ENCODE measurements around the gene ZNRF1.
A peak's percentile ranks its signal among the peaks of the same experiment; 100 is the strongest.
"Not testable (repeated sequence)": the region's sequence is repeated elsewhere in the genome, so short reads cannot be mapped to it uniquely, and the experiment has no call there.

The ZNRF1 gene

DNA sequence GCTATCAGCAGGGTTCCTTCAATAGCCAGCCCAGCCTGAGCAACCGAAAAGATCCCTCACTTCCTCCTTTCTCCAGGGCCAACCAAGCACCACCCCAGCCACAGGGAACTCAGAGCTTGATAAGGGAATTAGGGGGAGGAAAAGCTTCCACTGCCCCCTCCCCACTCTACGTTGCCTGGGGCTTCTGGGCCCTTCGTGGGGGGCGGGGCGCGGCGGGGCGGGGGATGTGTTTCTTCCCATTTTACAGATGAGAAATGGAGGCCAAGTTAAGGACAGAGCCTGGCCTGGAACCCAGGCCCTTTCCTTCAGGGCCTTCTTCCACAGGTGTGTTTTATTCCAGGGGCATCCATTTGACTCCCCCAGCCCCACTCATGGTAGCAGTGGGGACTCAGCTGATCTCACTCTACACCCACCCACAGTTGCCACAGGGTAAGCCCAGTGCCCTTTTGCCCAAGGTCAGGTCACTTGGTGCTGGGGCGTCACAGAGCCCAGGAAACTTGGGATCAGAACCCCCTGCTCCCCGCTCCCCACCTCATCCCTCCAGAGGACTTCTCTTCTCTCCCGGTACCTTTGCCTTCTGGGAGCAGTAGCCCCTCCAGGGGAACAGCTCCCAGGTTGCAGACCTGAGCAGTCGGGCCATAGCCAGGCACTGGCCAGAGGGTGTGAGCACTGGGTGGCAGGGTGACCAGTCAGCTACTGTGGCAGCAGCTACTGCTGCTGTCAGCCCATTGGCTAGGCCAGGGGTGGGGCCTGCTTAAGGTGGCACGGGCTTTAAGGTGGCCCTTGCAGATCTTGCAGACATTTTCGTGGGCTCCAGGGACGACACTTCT, 117.5 kb downstream of the ZNRF1 start, which contains the start of gene LDHD:
TSS of gene LDHD (minus strand) at position 700 of the 830 bp plus-strand sequence. CDS start at position 640, 60 bp downstream.
- peak; percentile 22 for DNase-seq

DNA sequence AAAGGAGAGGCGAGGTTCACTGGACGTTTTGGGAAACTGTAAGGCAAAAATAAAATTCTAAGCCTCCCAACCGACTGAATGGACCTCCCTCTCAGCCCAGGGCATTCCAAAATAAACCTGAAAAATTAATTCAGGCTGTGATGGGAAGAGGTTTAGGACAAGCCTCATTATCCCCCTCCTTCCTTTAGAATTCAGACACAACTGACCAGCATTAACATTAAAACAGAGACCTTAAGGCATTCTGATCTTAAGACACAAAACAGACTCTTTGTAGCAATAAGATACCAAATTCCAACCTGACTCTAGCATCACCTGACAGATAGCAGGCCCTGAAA, 118.1 kb downstream of the ZNRF1 start:
- DNase-seq, result no peak

DNA sequence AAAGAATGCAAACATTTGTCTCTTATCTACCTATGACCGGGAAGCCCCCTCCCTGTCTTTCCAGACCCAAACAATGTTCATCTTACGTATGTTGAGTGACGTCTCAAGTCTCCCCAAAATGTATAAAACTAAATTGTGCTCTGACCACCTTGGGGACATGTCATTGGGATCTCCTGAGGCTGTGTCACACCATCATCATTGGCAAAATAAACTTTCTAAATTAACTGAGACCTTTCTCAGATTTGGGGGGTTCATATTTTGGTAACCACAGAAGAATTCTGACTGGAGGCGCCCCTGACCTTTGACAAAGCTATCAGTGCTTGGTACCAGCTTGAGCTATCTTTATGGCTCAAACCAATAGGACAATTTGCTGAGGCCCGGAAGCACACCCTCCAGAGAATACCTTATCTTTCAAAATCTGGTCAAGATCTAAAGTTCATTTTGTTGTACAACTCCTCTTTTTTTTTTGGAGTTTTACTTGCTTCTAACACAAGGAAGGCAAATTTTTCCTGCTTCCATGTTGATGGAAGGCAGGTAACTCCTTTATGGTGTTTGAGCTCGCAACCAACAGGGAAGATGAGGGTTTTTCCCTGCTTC, 120.2 kb downstream of the ZNRF1 start:
- DNase-seq, result no peak

DNA sequence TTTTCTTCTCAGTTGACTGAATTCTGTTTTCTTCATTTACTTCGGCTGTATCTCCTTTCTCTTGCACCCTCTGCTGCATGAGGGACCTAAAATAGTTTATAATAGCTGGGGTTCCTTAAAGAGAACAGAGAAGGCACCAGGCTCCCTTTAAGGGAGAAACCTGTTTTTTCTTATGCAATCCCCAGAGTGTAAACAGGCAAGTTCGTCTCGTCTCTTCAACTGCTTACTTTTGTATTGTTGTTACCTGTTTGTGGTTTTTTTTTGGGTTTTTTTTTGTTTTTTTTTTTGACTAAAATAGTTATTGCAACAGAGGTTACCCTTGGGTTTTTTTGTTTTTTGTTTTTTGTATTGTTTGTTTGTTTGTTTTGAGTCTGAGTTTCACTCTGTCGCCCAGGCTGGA, 121.4 kb downstream of the ZNRF1 start:
- no peak for DNase-seq

DNA sequence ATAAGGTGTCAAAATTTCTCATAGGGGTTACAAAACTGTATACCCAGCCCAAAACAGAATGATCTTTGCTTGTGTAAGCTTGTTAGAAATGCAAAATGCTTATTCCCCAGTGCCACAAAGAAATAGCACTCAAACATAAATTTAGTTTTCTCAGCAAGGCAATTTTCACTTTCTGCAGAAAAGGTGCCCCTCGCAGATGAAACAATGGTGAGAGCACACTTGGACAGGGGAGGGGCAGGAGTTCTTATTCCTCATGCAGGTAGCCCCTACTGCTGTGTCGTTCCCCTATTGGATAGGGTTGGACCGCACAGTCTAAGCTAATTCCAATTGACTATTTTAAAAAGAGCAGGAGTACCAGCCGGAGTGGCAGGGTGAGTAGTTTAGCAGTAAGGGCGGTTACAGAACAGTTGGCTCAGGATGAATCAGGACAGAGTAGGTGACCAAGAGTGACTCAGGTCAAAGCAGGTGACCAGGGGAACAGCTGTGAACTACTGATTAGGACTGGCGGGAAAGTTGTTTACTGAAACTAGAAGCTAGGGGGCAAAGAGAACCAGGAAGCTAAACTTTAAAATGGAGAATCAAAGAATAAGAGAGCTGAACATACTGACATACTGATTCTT, 123.2 kb downstream of the ZNRF1 start:
- no peak for DNase-seq

DNA sequence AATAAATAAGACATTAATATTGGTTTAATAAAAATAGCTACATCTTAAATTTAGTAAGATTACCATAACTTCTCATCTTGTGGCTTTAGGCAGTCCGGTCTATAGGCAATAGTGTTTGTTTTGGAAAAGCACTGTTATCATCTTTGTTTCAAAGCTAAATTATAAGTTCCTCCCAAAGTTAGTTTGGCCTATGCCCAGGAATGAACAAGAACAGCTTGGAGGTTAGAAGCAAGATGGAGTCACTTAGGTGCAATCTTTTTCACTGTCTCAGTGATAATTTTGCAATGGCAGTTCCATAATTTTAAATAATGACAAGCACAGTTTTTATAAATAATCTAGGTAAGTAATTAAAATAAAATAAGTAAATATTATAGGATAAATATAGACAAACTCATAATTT, 123.8 kb downstream of the ZNRF1 start:
- DNase-seq, result no peak

DNA sequence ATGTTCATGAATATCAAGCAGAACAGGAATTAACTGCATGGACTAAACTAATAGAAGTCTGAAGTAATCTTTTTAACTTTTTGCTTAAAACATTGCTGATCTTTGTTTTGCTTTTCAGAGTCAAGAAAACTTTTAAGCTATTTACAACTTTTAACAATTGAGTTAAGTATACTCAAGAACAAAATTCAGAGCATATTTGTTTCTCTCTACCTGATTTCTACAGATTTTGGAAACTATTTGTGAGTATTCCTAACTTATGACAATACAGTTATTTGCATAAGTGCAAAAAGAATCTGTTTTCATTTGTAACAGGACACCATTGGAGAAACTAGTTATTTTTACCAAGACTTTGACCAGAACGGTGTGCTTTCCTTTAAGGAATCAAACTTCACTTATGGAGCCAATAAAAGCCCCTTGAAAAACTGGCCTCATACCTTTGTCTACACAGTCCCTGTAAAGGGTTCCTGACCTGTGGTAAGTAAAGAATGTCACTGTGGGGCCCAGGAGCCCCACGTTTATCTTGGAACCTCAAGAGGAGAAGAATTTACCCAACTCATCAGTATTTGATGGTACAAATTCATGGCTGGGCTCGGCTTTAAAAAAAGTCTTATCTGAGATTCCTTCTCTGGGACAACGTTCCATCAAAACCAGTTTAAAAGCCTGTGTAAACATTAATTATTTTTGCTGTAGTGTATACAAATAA, 129.0 kb downstream of the ZNRF1 start:
- DNase-seq, result no peak

DNA sequence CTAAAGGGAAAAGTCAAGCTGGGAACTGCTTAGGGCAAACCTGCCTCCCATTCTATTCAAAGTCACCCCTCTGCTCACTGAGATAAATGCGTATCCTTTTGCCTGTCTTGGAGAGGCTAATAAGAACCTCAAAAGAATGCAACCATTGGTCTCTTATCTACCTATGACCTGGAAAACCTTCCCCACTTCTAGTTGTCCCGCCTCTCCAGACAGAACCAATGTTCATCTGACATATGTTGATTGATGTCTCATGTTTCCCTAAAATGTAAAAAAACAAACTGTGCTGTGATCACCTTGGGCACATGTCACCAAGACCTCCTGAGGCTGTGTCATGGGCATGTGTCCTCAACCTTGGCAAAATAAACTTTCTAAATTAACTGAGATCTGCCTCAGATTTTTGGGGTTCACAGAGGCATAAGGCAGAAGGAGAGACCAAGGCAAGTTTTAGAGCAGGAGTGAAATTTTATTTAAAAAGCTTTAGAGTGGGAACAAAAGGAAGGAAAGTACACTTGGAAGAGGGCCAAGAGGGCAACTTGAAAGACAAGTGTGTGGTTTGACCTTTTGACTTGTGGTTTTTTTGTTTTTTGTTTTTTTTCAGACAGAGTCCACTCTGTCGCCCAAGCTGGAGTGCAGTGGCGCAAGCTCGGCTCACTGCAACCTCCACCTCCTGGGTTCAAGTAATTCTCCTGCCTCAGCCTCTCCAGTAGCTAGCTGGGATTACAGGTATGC, 130.8 kb downstream of the ZNRF1 start:
- DNase-seq, result not testable (repeated sequence)

DNA sequence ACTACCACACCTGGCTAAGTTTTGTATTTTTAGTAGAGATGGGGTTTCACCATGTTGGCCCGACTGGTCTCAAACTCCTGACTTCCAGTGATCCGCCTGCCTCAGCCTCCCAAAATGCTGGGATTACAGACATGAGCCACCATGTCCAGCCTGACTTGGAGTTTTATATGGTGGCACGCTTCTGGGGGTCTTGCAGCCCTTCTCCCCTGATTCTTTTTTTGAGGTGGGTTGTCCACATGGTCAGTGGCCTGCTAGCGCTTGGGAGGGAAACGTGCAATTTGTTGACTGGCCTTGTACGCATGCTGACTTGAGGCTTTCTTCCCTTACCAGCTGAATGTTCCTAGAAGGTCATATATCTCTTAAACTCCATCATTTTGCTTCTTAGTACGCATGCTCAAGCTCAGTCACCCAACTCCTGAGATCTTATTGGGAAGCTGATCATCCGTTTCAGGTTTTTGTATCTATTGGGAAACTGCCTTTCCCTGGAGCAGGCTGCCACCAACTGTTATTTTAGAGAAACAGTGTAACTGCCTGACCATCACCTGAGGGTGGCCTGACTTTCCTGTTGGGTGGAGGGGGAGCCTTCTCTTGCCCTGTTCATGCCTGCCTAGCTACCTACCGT, 131.4 kb downstream of the ZNRF1 start:
- no peak for DNase-seq

DNA sequence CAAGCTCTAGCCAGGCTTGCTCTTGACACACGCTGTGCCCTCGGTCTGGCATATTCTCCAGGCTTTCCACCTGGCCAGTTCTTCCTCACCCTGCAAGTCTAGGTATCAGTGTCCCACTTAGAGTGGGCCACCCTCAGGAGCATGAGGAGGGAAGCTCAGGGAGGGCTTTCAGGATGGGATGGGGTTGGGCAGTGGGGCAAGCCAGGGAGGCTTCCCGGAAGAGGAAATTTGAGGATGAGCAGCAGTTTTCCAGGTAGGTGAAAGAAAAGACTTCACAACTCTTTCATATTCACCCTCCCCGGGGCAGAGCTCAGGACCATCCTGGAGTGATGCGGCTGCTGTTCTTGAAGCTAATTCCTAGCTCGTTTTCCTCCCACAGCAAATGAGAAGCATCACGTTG, 132.3 kb downstream of the ZNRF1 start:
- DNase-seq, result no peak

DNA sequence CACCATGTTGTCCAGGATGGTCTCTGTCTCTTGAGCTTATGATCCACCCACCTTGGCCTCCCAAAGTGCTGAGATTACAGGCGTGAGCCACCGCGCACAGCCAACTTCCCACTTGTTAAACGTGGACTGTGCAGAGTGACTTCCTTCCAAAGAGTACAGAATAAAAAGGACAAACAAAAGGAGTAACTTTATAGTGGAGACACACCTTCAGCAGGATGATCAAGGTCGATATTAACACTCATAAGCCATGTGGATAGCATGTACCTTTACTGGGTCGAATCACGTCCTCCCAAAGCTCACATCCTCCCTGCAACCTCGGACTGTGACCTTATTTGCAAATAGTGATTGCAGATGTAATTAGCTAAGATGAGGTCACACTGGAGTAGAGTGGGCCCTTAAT, 139.4 kb downstream of the ZNRF1 start:
- DNase-seq, result no peak

DNA sequence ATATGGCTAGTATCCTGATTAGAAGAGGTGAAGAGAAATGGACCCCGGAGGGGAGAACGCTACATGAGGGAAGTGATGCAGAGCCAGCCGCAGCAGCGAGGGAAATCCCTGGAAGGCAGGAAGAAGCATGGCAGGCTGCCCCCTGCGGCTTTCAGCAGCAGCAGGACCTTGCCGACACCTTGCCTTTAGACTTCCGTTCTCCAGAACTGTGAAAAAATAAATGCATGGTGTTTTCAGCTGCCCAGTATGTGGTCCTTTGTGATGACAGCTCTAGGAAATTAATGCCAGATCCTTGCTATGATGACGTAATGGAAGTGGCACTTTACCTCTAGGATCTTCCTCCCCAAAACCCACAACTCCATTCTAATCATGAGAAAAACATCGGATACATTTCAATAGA, 139.8 kb downstream of the ZNRF1 start:
- peak; percentile 73 for DNase-seq

DNA sequence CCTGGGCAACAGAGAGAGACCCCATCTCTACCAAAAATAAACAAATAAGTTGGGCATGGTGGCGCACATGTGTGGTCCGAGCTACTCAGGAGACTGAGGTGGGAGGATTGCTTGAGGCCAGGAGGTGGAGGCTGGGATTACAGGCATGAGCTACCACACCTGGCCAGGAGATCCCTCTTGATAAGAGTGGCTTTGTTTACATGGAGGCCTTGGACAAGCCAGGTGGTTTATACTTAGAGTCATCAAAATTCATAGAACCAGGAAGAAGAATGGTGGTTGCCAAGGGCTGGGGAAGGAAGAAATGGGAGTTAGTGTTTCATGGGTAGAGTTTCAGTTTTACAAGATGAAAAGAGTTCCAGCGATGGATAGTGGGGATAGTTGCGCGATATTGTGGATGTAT, 140.7 kb downstream of the ZNRF1 start:
- no peak for DNase-seq

DNA sequence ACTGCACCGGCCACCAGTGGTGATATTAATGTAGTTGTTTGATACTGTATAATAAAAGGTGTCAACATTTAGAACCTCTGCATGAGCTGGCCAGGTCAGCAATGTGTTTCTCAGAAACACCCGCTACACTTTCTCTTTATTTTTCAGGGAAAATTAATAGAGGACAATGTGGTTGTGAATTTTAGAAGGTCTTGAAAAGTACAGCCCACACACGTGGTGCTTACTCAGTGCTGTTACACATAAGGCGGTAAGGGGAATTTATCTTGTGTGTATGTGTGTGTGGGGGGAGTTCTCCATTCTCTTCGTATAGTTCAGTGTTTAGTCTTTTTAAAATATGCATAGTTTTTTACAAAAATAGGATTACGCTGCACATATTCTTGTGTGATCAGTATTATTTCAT, 145.1 kb downstream of the ZNRF1 start:
- no peak for DNase-seq

DNA sequence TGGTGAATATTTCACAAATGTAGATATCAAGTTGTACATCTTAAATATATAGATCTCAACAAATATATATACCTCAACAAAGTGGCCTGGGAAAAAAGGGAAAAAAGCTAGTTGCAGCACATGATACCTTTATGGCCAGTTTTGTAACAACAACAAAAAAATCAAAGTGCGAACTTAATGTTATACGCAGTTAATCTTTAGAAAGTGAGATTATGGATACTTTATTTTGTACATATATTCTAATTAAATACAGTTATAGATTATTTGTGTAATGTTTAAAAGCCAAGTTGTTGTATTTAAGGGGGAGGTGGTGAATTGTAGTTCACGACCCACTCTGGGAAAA, 149.1 kb downstream of the ZNRF1 start:
- no peak for DNase-seq

DNA sequence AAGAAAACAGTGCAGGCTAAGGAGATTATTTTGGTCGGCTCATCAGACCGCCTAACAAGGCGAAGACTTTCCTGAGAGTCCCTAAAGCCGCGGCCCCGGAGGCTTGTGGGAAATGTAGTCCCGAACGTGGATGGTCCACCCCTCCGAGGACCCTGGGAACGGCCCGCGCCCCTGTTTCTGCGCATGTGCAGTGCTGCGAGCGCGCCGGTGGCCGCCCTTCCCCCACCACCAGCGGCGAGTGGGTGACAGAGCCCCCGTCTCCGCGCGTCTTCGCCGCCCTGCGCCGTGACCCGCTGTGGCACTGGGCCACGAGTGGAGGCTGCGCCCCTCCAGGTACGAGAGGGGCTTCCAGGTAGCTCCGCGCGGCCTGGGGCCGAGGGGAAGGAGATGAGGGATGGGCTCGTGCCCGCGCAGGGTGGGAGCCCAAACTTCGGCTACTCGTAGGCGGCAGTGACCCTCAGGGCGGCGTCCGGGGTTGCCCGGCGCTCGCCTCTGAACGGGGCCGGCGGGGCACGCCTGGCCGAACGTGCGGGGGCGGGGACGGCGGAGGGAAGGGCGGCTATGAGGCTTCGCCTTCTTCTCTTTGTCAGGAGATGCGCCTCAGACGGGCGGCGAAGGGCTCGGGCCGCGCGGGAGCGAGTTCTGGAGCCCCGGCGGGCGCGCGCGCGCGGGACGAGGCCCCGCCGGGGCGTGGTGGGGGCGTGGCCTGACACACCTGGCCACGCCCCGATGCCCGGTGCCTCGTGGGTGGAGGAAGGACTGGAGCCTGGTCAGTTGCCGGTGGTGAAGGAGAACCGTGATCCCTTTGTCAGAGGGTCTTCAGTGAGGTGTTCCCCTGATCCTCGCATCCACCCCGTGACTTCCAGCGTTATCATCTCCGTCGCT, 149.7 kb downstream of the ZNRF1 start, which contains the start of gene ZFP1:
TSS of gene ZFP1 (plus strand) at position 214 of the 885 bp plus-strand sequence. CDS start 4,428 bp downstream, outside the sequence.
- peak; percentile 93 for DNase-seq

DNA sequence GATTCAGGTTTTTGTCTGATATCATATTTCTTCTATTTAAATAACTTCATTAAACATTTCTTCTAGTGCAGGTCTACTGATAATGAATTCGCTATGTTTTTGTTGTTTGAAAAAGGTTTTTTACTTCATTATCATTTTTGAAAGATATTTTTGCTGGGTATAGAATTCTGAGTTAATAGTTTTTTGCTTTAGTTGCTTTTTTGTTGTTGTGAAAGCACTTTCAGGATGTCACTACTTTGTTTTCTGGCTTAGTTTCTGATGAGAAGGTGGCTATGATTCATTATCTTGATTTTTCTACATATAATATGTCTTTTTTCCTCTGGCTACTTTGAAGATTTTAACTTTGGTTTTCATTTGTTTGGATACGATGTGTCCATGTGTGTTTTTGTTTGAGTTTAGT, 153.0 kb downstream of the ZNRF1 start:
- DNase-seq, result no peak

DNA sequence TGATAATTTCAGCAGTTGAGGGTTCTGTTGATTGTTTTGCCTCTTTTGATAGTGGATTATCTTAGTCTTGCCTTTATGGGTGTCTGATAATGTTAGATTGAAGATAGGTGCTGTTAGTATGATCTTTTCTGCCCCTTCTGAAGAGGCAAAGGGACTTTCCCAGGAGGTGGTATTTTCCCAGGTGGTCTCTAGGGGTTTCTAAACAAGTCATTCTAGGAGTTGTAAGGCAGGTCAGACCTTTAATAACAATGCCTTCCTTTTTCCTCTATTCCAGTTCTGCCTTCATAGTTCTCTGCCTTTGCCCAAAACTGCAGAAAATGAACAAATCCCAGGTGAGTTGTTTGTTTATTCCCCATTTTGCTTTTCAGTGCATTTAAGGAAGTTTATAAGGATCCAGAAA, 153.8 kb downstream of the ZNRF1 start:
- DNase-seq, result no peak

DNA sequence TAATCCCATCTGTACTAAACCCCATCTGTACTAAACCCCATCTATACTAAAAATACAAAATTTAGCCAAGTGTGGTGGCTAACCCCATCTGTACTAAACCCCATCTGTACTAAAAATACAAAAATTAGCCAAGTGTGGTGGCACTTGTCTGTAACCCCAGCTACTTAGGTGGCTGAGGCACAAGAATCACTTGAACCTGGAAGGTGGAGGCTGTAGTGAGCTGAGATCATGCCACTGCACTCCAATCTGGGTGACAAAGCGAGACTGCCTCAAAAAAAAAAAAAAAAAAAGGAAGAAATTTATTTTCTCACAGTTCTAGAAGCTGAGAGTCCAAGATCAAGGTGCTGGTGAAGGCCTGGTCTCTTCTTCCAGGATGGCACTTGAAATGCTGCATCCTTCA, 161.6 kb downstream of the ZNRF1 start:
- no peak for DNase-seq
